ENCODE results near the gene CCL16.

DNA sequence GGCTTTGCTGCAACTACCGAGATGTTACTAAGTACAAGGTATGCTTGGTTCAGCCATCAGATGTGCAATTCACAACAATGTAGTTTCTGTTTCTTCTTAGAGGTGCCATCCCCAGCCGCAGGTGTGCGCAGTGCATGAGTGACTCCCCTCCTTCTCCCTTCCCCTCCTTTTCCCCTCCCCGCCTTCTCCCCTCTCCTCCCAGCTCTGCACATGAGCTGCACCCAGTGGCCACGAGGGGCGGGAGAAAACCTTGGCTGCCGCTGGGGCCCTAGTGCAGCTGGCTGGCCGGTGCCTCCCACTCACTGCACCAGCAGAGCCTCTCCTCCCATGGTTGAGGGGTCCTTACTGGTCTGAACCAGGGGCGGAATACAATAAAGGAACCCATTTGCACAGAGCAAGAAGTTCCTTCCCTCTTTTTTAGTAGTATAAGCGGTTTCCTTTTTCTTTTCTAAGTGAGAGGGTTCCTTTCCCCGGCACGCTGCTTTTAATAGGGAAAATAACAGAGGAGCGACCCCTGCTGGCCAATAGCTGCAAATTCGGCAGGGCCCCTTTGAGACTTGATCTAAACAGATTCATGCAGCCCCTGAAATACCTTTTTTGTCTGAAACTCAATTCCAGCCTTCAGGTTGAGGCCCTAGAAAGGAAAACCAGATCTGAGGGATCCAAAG lies 27.8 kb upstream of the CCL16 start:
- TF ChIP-seq, protein P1, sequence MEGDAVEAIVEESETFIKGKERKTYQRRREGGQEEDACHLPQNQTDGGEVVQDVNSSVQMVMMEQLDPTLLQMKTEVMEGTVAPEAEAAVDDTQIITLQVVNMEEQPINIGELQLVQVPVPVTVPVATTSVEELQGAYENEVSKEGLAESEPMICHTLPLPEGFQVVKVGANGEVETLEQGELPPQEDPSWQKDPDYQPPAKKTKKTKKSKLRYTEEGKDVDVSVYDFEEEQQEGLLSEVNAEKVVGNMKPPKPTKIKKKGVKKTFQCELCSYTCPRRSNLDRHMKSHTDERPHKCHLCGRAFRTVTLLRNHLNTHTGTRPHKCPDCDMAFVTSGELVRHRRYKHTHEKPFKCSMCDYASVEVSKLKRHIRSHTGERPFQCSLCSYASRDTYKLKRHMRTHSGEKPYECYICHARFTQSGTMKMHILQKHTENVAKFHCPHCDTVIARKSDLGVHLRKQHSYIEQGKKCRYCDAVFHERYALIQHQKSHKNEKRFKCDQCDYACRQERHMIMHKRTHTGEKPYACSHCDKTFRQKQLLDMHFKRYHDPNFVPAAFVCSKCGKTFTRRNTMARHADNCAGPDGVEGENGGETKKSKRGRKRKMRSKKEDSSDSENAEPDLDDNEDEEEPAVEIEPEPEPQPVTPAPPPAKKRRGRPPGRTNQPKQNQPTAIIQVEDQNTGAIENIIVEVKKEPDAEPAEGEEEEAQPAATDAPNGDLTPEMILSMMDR (IDR thresholded peaks at IDR 0.05; ENCODE audit: borderline replicate concordance, extremely low read depth, low read length, poor library complexity, severe bottlenecking): peak; percentile 61
- no peak for TF ChIP-seq EZH2 (IDR thresholded peaks at IDR 0.05; ENCODE audit: borderline replicate concordance, low read depth, low read length, severe bottlenecking)

Measured in DND-41 (cell line).